ENCODE measurements around the gene GRIP2.

GRCh38 chr3:14489641-14490040 lies 50.5 kb downstream of the GRIP2 start:
- no peak for TF ChIP-seq CTCF (IDR thresholded peaks at IDR 0.05 in 2 of 3, conservative IDR thresholded peaks at IDR 0.05 in 1 of 3; ENCODE audit: insufficient read depth in 2 of 3, low read depth in 1 of 3, low read length in 3 of 3)
- TF ChIP-seq BHLHE40 (IDR thresholded peaks at IDR 0.05; ENCODE audit: low read length) = no peak
- TF ChIP-seq ARHGAP35 (IDR thresholded peaks at IDR 0.05; ENCODE audit: partially characterized antibody) = no peak

Data from K562 (cell line).